ENCODE results near the gene RAD18. TPM values are rescaled to one million over a fixed set of nuclear protein-coding genes. Genes with fewer than 3 reads are reported as not detected.

Gene RAD18
- polyA plus RNA-seq, 3 donors: 1.9 to 6.9 (median 5.1) TPM

DNA sequence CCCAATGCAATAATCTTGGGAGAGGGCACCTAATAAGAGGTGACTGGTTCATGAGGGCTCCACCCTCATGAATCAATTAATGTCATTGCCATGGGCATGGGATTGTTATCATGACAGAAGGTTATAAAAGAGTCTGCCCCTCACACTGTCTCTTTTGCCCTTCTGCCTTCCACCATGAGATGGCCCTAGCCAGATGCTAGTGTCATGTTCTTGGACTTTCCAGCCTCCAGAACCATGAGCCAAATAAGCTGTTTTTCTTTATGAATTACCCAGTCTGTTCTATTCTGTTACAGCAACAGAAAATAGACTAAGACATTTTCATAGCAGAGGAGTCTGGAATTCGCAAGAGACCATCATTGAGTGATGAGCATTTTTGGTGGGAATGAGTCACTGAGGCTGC, 16.0 kb upstream of the RAD18 start:
- intact Hi-C loops (cut with micrococcal nuclease): loop anchor here in 1 of 2 donors (10.0 kb wide), 1 partner anchor 86 kb away; no protein-coding TSS in a partner anchor
- no peak overlapping the region for H3K27ac ChIP-seq (ENCODE audit: low read depth in 1 of 2, low read length in 2 of 2)
- H3K4me1 Mint-ChIP-seq: peaks cover 18% of the 10 kb centered on the region
- H3K4me3 ChIP-seq (replicated peaks in 1 of 3; ENCODE audit: low read depth in 2 of 3, low read length in 3 of 3): no peak overlapping the region
- no CpG with 5 or more reads among the region's 1 CpG for WGBS (ENCODE audit: insufficient coverage)
- H3K4me2 ChIP-seq (replicated peaks; ENCODE audit: extremely low read depth, low read length, poor library complexity, severe bottlenecking): no peak overlapping the region
- no peak for DNase-seq
- peaks cover 2 to 4% (median 3%) of the 10 kb centered on the region in 3 donors for H3K27me3 Mint-ChIP-seq (ENCODE audit: low read depth in 3 of 3)
- H3K36me3 Mint-ChIP-seq: no peaks in the 10 kb centered on the region
- H3K27me3 ChIP-seq (ENCODE audit: control insufficient read depth in 2 of 2, insufficient read depth in 2 of 2, low read length in 2 of 2): no peaks in the 10 kb centered on the region
- no peak overlapping the region for H3K4me3 Mint-ChIP-seq
- H3K9ac ChIP-seq (ENCODE audit: insufficient read depth, low read length, poor library complexity, severe bottlenecking): no peak overlapping the region
- H3K9me3 ChIP-seq (replicated peaks in 1 of 2; ENCODE audit: control insufficient read depth in 1 of 2, insufficient read depth in 1 of 2, low read length in 2 of 2): peaks cover 6 to 12% of the 10 kb centered on the region in 2 donors
- H2AFZ ChIP-seq (ENCODE audit: insufficient read depth, low read depth, low read length, poor library complexity, severe bottlenecking): no peak overlapping the region
- TF ChIP-seq, protein P1, sequence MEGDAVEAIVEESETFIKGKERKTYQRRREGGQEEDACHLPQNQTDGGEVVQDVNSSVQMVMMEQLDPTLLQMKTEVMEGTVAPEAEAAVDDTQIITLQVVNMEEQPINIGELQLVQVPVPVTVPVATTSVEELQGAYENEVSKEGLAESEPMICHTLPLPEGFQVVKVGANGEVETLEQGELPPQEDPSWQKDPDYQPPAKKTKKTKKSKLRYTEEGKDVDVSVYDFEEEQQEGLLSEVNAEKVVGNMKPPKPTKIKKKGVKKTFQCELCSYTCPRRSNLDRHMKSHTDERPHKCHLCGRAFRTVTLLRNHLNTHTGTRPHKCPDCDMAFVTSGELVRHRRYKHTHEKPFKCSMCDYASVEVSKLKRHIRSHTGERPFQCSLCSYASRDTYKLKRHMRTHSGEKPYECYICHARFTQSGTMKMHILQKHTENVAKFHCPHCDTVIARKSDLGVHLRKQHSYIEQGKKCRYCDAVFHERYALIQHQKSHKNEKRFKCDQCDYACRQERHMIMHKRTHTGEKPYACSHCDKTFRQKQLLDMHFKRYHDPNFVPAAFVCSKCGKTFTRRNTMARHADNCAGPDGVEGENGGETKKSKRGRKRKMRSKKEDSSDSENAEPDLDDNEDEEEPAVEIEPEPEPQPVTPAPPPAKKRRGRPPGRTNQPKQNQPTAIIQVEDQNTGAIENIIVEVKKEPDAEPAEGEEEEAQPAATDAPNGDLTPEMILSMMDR (IDR thresholded peaks at IDR 0.05): no peak
- H3K9me3 Mint-ChIP-seq: peaks cover 2 to 9% (median 6%) of the 10 kb centered on the region in 7 donors
- H3K27ac Mint-ChIP-seq: no peak overlapping the region
- no peaks in the 10 kb centered on the region for H4K20me1 ChIP-seq (ENCODE audit: insufficient read depth, low read length)
- peaks cover 0 to 3% of the 10 kb centered on the region in 2 donors for H3K4me1 ChIP-seq (ENCODE audit: control insufficient read depth in 1 of 2, insufficient read depth in 2 of 2, low read length in 2 of 2)
- H3K79me2 ChIP-seq (ENCODE audit: insufficient read depth, low read length): no peaks in the 10 kb centered on the region
- no peaks in the 10 kb centered on the region for H3K36me3 ChIP-seq (replicated peaks in 1 of 2; ENCODE audit: control insufficient read depth in 1 of 2, insufficient read depth in 2 of 2, low read length in 2 of 2)

DNA sequence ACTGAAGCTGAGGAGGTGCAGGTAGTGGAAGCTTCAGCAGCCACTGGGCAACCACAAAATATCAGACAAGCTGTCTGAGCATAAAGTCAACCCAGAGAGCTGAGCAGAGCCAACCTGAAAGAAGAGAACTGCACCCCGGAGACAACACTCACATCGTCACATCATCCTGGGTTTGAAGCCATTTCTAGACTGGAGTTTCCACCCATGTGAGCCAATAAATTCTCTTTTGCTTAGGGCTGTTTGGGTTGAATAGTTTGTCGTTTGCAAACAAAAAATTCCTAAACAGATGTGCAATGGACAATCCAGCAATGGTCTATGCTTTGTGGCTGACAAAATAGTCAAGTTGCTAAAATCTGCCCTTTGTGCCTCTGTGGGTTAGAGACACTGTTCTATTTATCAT, 15.3 kb upstream of the RAD18 start:
- WGBS (ENCODE audit: insufficient coverage): 93% methylated on average over 3 of the region's 3 CpGs

More for the DNA sequence above, 15.3 kb upstream of the RAD18 start:
- Mint-ChIP-seq H3K36me3 (no peaks in the 10 kb centered on the region), H3K9me3 (peaks cover 2 to 9% (median 6%) of the 10 kb centered on the region in 7 donors), H3K4me3 (no peak overlapping the region), H3K27ac (no peak overlapping the region), H3K4me1 (peaks cover 18% of the 10 kb centered on the region), H3K27me3 (ENCODE audit: low read depth in 3 of 3) (peaks cover 0 to 4% (median 3%) of the 10 kb centered on the region in 3 donors)
- no peaks in the 10 kb centered on the region for H3K79me2 ChIP-seq (ENCODE audit: insufficient read depth, low read length)
- no peak overlapping the region for H3K4me3 ChIP-seq (replicated peaks in 1 of 3; ENCODE audit: low read depth in 2 of 3, low read length in 3 of 3)
- H3K36me3 ChIP-seq (replicated peaks in 1 of 2; ENCODE audit: control insufficient read depth in 1 of 2, insufficient read depth in 2 of 2, low read length in 2 of 2): no peaks in the 10 kb centered on the region
- H3K4me1 ChIP-seq (ENCODE audit: control insufficient read depth in 1 of 2, insufficient read depth in 2 of 2, low read length in 2 of 2): peaks cover 0 to 3% of the 10 kb centered on the region in 2 donors
- H3K9ac ChIP-seq (ENCODE audit: insufficient read depth, low read length, poor library complexity, severe bottlenecking): no peak overlapping the region
- intact Hi-C loops (cut with micrococcal nuclease): loop anchor here in 1 of 2 donors (10.0 kb wide), 1 partner anchor 86 kb away; no protein-coding TSS in a partner anchor
- H2AFZ ChIP-seq (ENCODE audit: insufficient read depth, low read depth, low read length, poor library complexity, severe bottlenecking): no peak overlapping the region
- peaks cover 6 to 12% of the 10 kb centered on the region in 2 donors for H3K9me3 ChIP-seq (replicated peaks in 1 of 2; ENCODE audit: control insufficient read depth in 1 of 2, insufficient read depth in 1 of 2, low read length in 2 of 2)
- H3K27ac ChIP-seq (ENCODE audit: low read depth in 1 of 2, low read length in 2 of 2): no peak overlapping the region
- H3K27me3 ChIP-seq (ENCODE audit: control insufficient read depth in 2 of 2, insufficient read depth in 2 of 2, low read length in 2 of 2): no peaks in the 10 kb centered on the region
- no peak overlapping the region for H3K4me2 ChIP-seq (replicated peaks; ENCODE audit: extremely low read depth, low read length, poor library complexity, severe bottlenecking)
- no peaks in the 10 kb centered on the region for H4K20me1 ChIP-seq (ENCODE audit: insufficient read depth, low read length)
- no peak for DNase-seq
- TF ChIP-seq, protein P1 (IDR thresholded peaks at IDR 0.05): no peak

All from CD14-positive monocyte (primary cell).